ENCODE measurements around the gene ABCD4. TPM values are rescaled to one million over a fixed set of nuclear protein-coding genes. Genes with fewer than 3 reads are reported as not detected.

ABCD4 gene
- total and polyA plus RNA-seq, 2 experiments from 2014 or later: 24.1 to 26.3 TPM

DNA sequence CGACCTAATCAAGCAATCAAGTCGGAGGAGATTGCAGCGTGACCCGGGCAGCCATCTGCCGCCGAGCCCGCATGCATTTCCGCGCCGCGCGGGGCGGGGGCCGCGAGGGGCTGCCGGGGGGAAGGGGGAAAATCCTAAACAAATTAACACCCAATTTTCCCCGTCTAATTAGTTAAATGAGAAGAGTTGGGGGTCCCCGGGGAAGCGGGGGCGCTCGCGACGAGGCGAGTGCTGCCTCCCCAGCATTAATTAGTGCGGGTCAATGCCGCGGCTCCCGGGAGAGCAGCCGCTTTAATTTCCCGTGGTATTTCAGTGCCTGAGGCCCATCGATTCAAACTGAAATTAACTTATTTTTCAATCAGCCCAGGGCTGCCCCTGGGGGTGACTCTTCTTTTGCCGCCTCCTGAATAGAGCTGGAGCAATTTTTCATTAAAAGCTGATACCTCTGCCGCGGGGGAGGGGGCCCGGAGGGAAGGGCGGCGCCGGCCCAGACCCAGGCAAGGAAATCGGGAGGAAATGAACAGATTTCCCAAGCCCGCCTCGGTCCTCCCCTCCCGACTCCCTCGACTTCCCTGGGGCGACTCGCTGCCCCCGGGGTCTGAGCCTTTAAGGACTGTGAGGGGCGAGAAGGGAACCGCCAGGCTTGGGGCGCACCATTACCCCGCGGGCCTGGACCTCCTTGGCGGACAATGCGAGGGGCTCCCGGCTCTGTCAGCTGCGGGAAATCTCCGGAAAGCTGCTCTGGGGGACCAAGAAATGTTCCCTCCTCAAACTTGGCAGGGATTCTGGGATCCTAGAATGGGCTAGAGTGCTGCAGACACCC lies 44.6 kb downstream of the ABCD4 start:
- no peaks in the 10 kb centered on the region for H3K4me1 ChIP-seq (ENCODE audit: insufficient read depth)
- no peaks in the 10 kb centered on the region for H4K20me1 ChIP-seq (ENCODE audit: insufficient read depth)
- WGBS, 2 experiments (ENCODE audit: low coverage in 1 of 2, low lambda C conversion rate in 2 of 2, missing lambda C conversion rate in 2 of 2): 3 to 6% methylated on average over 46 to 55 of the region's 56 CpGs
- no peaks in the 10 kb centered on the region for H3K9me3 ChIP-seq (ENCODE audit: low read depth)
- no peak overlapping the region for H3K27ac ChIP-seq
- no peaks in the 10 kb centered on the region for H3K79me2 ChIP-seq (ENCODE audit: insufficient read depth)
- peak; percentile 92 for TF ChIP-seq EZH2 (IDR thresholded peaks at IDR 0.05; ENCODE audit: insufficient read depth, poor library complexity, severe bottlenecking)
- TF ChIP-seq EZH2phosphoT487 (IDR thresholded peaks at IDR 0.05; ENCODE audit: insufficient read depth, low read depth): peak; percentile 76
- in situ Hi-C loops (cut with MboI): no loop called here
- no peaks in the 10 kb centered on the region for H3K36me3 ChIP-seq (ENCODE audit: low read depth)
- peak overlapping the region; percentile 46 for H3K9ac ChIP-seq
- peak overlapping the region; percentile 76 for H2AFZ ChIP-seq
- peak overlapping the region; percentile 84 for H3K4me2 ChIP-seq (ENCODE audit: unreplicated experiment)
- no peaks in the 10 kb centered on the region for H3F3A ChIP-seq (ENCODE audit: insufficient read depth)
- H3K4me3 ChIP-seq: peak overlapping the region; percentile 73
- peaks cover 14% of the 10 kb centered on the region for H3K27me3 ChIP-seq (replicated peaks; ENCODE audit: insufficient read depth)
- H3K9me2 ChIP-seq (ENCODE audit: insufficient read depth): no peaks in the 10 kb centered on the region
- DNase-seq: peak; percentile 38

DNA sequence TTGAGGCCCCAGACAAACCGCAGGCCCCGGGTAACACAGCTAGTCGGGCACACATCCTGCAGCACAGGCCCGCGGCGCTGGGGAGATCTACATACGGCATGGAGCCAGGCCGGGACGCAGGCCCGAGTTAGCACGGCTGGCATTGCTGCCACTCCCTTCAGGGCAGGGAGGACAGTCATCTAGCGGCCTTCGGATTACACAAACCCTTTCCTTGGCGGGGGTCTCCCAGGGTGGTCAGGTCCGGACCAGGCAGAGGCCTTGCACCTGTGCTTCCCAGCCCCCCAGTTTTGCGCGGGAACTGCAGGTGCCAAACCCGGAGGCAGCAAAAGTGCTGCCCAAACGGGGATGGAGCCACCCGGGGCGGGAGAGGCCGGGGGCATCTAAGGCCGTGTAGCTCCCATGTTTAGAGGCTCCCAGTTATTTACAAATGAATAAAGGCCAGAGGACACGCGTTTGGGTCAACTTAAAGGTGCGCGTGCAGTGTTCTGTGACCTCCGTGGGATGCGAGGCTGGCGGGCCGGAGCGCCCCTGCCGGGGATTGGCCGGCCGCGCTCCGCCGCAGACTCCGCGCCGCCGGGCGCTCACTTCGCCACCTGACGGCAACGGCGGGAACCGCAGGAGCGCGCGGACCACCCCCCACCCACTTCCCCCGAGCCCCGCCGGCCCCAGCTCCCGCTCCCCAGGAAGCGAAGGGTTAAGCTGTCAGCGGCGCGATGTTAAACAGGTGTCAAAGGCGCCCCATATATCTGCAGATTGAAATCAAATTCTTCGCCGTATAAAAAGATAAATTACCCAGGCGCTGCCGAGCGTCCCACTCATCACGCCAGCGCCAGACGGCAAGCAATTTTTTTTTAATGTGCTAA lies 45.4 kb downstream of the ABCD4 start:
- Histone ChIP-seq H3K9me3 (ENCODE audit: low read depth) (no peaks in the 10 kb centered on the region), H3K4me3 (peak overlapping the region; percentile 73), H3K9me2 (ENCODE audit: insufficient read depth) (no peaks in the 10 kb centered on the region), H3K27me3 (replicated peaks; ENCODE audit: insufficient read depth) (peaks cover 14% of the 10 kb centered on the region), H3K79me2 (ENCODE audit: insufficient read depth) (no peaks in the 10 kb centered on the region), H3K9ac (peak overlapping the region; percentile 46), H3K4me2 (ENCODE audit: unreplicated experiment) (peak overlapping the region; percentile 84), H3F3A (ENCODE audit: insufficient read depth) (no peaks in the 10 kb centered on the region), H3K27ac (no peak overlapping the region), H2AFZ (peak overlapping the region; percentile 76), H3K36me3 (ENCODE audit: low read depth) (no peaks in the 10 kb centered on the region), H4K20me1 (ENCODE audit: insufficient read depth) (no peaks in the 10 kb centered on the region), H3K4me1 (ENCODE audit: insufficient read depth) (no peaks in the 10 kb centered on the region)
- WGBS, 2 experiments (ENCODE audit: low coverage in 1 of 2, low lambda C conversion rate in 2 of 2, missing lambda C conversion rate in 2 of 2): 3 to 6% methylated on average over 52 to 68 of the region's 68 CpGs
- DNase-seq: peak; percentile 66
- in situ Hi-C loops (cut with MboI): no loop called here
- TF ChIP-seq EZH2 (IDR thresholded peaks at IDR 0.05; ENCODE audit: insufficient read depth, poor library complexity, severe bottlenecking): no peak
- no peak for TF ChIP-seq EZH2phosphoT487 (IDR thresholded peaks at IDR 0.05; ENCODE audit: insufficient read depth, low read depth)

DNA sequence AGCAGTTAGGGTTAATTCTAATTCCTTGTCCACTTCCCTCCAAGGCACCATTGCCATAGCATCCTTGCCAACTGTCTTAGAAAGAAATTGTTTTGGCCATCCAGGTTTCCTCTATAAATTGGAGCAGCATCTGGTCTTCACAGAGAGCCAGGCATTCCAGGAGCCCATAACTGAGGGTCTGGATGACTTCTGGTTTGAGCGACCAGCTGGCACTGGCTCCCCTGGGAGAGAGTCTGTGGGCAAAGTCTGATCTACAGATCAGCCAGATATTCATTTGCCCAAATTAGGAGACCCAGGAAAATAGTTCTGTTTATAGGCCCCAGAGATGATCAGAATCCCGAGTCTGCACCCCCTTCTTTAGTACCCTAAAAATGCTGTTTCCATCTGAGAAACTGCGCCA lies 47.5 kb downstream of the ABCD4 start:
- Histone ChIP-seq H3K9me2 (ENCODE audit: insufficient read depth) (no peaks in the 10 kb centered on the region), H3K9ac (no peak overlapping the region), H3K27me3 (replicated peaks; ENCODE audit: insufficient read depth) (peaks cover 14% of the 10 kb centered on the region), H4K20me1 (ENCODE audit: insufficient read depth) (no peaks in the 10 kb centered on the region), H3K36me3 (ENCODE audit: low read depth) (no peaks in the 10 kb centered on the region), H3K4me1 (ENCODE audit: insufficient read depth) (no peaks in the 10 kb centered on the region), H3K79me2 (ENCODE audit: insufficient read depth) (no peaks in the 10 kb centered on the region), H3K9me3 (ENCODE audit: low read depth) (no peaks in the 10 kb centered on the region), H3K4me3 (no peak overlapping the region), H2AFZ (no peak overlapping the region), H3K27ac (no peak overlapping the region), H3K4me2 (ENCODE audit: unreplicated experiment) (no peak overlapping the region), H3F3A (ENCODE audit: insufficient read depth) (no peaks in the 10 kb centered on the region)
- 63 to 66% methylated on average over 3 of the region's 3 CpGs for WGBS, 2 experiments (ENCODE audit: low coverage in 1 of 2, low lambda C conversion rate in 2 of 2, missing lambda C conversion rate in 2 of 2)
- no peak for DNase-seq
- in situ Hi-C loops (cut with MboI): no loop called here
- TF ChIP-seq EZH2phosphoT487 (IDR thresholded peaks at IDR 0.05; ENCODE audit: insufficient read depth, low read depth): no peak
- TF ChIP-seq EZH2 (IDR thresholded peaks at IDR 0.05; ENCODE audit: insufficient read depth, poor library complexity, severe bottlenecking): no peak

Data from GM23248 (cell line).